Skeletal muscle tissue (tissue), 4 donors: ENCODE data around the gene BCL11B. TPM values are rescaled to one million over a fixed set of nuclear protein-coding genes. Genes with fewer than 3 reads are reported as not detected.

Experiments used
- H3K27ac ChIP-seq: one replicate; pipeline ENCODE4 v1.7.0; 2013; ENCODE audit warnings: mild to moderate bottlenecking, low read depth, low read length, inconsistent platforms
- H3K27me3 ChIP-seq, 3 donors: one replicate each; pipeline ENCODE4 v1.7.0; 2013; ENCODE audit warnings: low read length in 3 of 3; ENCODE audit not compliant: control insufficient read depth in 3 of 3, insufficient read depth in 3 of 3
- H3K36me3 ChIP-seq, 3 donors: one replicate each; pipeline ENCODE4 v1.7.0; 2013; ENCODE audit warnings: low read length in 3 of 3; ENCODE audit not compliant: control insufficient read depth in 3 of 3, insufficient read depth in 3 of 3
- H3K4me1 ChIP-seq, 3 donors: one replicate each; pipeline ENCODE4 v1.7.0; 2013; ENCODE audit warnings: low read length in 3 of 3, mild to moderate bottlenecking in 3 of 3; ENCODE audit not compliant: control insufficient read depth in 3 of 3, insufficient read depth in 3 of 3
- H3K4me3 ChIP-seq, 3 donors: one replicate each; pipeline ENCODE4 v1.7.0; 2013; ENCODE audit warnings: low read length in 3 of 3
- H3K9ac ChIP-seq, 3 donors: one replicate each; pipeline ENCODE4 v1.7.0; 2013; ENCODE audit warnings: low read length in 3 of 3, mild to moderate bottlenecking in 3 of 3, moderate library complexity in 2 of 3, low read depth in 1 of 3
- H3K9me3 ChIP-seq, 3 donors: one replicate each; pipeline ENCODE4 v1.7.0; 2013; ENCODE audit warnings: low read length in 3 of 3; ENCODE audit not compliant: control insufficient read depth in 3 of 3
- total RNA-seq: library from RNA; depleted of rRNA; stranded (reverse); fragments of >200 nt; gene quantifications from one replicate; pipeline ENCODE4 v1.2.3, GENCODE V29; 2014
- donor health status: Osteomylitis.

BCL11B gene
- total RNA-seq, 1 donor from 2014 or later = 1.0 TPM

DNA sequence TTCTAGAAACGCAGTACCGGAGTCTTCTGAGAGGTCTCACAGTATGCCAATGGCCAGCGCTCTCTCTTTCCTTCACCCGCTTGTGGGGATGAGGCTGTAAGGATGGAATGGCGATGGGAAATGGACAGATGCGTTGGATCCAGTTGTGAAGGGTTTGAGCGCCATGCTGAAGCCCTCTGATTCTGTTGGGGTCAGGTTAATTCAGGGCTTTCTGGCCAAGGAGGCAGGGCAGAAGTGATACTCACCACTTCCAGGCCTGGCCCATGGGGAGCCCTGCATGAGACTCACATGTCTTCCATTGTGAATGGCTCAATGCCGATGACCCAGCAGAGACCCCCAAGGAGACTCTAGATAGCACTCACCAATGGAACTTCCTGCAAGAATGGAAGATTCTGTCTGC lies 114.3 kb downstream of the BCL11B start:
- H3K27ac ChIP-seq = no peak overlapping the region
- no peaks in the 10 kb centered on the region for H3K9me3 ChIP-seq
- peaks cover 0 to 10% (median 3%) of the 10 kb centered on the region in 3 donors for H3K27me3 ChIP-seq

GRCh38 chr14:99157246-99157645 lies 114.8 kb downstream of the BCL11B start:
- Histone ChIP-seq H3K4me3 (no peak overlapping the region), H3K9me3 (no peaks in the 10 kb centered on the region), H3K36me3 (no peaks in the 10 kb centered on the region), H3K9ac (no peak overlapping the region), H3K4me1 (peaks cover 9 to 12% (median 12%) of the 10 kb centered on the region in 3 donors), H3K27me3 (peaks cover 0 to 10% (median 3%) of the 10 kb centered on the region in 3 donors), H3K27ac (no peak overlapping the region)

More for the DNA sequence above, 114.3 kb downstream of the BCL11B start:
- H3K36me3 ChIP-seq = no peaks in the 10 kb centered on the region
- H3K9ac ChIP-seq = no peak overlapping the region
- peaks cover 9 to 12% (median 12%) of the 10 kb centered on the region in 3 donors for H3K4me1 ChIP-seq
- no peak overlapping the region for H3K4me3 ChIP-seq

DNA sequence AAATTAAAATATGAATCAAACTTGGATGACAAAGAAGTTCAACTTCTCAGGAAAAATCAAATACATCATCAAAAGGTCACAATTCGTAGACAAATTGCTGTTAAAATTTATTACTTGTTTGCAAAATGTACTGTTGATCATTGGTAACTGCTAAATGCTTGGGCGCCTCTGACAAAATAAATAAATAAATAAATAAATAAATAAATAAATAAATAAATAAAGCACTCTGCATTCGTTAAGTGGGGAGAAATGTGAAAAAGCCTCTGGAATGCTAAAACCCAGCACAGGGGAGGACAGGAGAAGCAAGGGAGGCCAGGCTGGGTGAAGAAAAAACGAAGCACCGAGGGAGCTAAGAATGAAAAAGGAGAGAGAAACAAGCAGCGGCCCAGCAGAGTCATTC lies 115.2 kb downstream of the BCL11B start:
- no peaks in the 10 kb centered on the region for H3K36me3 ChIP-seq
- H3K9ac ChIP-seq = no peak overlapping the region
- no peak overlapping the region for H3K27ac ChIP-seq
- no peak overlapping the region for H3K4me3 ChIP-seq
- peaks cover 0 to 10% (median 3%) of the 10 kb centered on the region in 3 donors for H3K27me3 ChIP-seq
- peaks cover 9 to 12% (median 12%) of the 10 kb centered on the region in 3 donors for H3K4me1 ChIP-seq
- H3K9me3 ChIP-seq = no peaks in the 10 kb centered on the region

DNA sequence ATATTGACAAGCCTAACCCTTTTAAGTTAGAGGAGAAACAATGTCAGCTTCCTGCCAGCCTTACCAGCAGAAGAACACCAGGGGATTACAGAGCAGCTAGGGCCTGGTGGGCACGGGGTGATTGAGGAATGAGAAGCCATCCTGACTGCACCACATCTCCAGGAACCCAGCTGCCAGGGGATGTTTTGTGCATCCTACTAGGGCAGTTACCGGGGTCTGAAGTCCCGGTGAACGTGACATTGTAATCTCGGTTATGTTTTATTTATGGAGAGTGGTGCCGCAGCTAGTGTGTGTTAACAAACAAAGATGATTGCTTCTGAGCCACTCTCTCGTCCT lies 115.9 kb downstream of the BCL11B start:
- H3K36me3 ChIP-seq = no peaks in the 10 kb centered on the region
- no peak overlapping the region for H3K4me3 ChIP-seq
- no peak overlapping the region for H3K27ac ChIP-seq
- peaks cover 9 to 12% (median 12%) of the 10 kb centered on the region in 3 donors for H3K4me1 ChIP-seq
- no peak overlapping the region for H3K9ac ChIP-seq
- H3K9me3 ChIP-seq = no peaks in the 10 kb centered on the region
- peaks cover 0 to 10% (median 3%) of the 10 kb centered on the region in 3 donors for H3K27me3 ChIP-seq

DNA sequence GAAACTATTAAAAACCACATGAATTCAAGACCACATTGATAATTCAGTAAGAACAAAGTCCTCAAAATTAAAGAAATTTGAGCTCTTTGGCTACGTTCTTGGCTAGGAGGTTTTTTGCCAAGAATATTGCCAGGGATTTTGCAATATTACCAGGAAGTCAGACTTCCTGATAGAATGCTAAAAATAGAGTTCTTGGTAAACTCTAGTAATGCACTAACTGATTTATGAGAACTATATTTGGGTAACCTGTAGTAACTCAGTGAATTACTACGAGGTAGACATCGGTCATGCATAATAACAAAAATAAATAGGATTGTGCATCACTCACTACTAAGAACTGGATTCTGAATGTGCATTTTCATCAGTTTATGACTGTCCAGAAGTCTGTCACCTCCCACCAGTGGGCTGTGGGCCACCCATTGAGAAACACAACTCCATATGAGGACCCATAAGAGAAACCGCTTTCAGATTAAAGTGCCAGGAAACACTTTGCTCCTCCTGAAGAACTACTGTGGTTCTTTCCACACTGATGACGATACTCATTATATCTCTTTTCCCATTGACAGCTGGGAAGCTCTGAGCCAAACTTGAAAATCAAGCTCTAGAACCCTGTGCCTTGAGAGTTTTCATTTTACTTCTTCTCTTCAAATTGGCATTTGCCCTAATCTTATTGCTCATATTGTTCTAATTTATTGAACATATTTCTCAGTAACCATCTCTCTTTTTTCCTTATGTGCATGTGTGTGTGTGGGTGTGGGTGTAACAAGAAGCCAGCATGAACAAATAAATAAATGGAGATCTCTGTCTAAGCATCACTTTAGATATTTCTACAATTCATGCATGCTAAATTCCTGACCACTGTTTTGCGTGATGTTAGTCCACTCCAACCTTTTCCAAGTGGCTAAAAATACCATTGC lies 116.6 kb downstream of the BCL11B start:
- Histone ChIP-seq H3K4me1 (peaks cover 9 to 12% (median 12%) of the 10 kb centered on the region in 3 donors), H3K27me3 (peaks cover 3 to 10% (median 4%) of the 10 kb centered on the region in 3 donors), H3K4me3 (no peak overlapping the region), H3K9me3 (no peaks in the 10 kb centered on the region), H3K9ac (no peak overlapping the region), H3K36me3 (no peaks in the 10 kb centered on the region), H3K27ac (no peak overlapping the region)

DNA sequence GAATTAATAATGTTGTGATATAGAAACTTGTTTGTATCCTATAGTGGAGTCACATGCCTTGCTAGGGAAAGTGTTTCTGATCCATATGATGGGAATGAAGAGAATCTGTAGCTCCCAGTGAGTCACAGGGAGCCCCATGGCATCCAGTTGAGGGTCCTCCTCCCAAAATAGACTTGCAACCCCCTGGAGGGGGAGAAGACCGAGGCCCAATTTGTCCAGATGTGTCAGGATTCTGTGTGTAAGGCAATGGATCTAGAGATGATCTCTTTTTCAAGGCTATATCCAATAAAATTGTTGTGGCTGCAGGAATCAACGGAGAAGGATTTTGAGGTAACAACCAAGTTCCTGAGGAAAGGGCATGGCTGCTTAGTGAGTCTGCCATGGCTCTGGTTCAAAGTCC lies 121.8 kb downstream of the BCL11B start:
- Histone ChIP-seq H3K36me3 (no peaks in the 10 kb centered on the region), H3K9ac (no peak overlapping the region), H3K27me3 (peaks cover 8 to 23% (median 20%) of the 10 kb centered on the region in 3 donors), H3K9me3 (no peaks in the 10 kb centered on the region), H3K27ac (no peak overlapping the region), H3K4me1 (peaks cover 0 to under 1% (median under 1%) of the 10 kb centered on the region in 3 donors), H3K4me3 (no peak overlapping the region)

DNA sequence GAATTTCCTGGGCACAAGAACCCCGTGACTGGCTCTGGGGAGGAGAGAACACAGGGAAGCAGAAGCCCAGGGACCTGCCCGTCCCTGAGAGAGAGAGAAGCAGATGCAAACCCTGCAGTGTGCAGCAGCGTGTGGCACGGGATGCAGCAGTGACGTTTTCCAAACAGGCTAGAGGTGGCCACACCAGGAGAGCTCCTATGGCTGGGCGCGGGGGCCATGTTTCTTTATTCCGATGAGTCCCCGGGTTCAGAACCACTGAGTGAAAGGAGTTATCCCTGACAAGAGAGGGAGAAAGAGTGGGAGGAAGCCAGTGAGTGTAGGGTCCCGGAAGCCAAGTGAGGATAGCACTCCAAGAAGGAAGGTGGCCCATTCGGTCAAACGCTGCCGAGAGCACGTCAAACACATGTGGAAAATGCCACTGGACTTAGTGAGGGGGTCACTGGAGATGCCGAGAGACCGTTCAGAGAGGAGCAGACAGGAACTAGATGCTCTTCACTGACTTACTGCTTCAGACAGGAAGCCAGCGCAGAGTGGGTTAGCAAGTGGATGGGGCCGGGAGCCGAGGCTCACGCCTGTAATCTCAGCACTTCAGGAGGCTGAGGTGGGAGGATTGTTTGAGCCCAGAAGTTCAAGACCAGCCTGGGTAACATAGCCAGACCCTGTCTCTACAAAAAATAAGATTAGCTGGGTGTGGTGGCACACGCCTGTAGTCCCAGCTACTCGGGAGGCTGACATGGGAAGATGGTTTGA lies 123.0 kb downstream of the BCL11B start:
- H3K4me3 ChIP-seq = no peak overlapping the region
- H3K27me3 ChIP-seq = peaks cover 8 to 23% (median 20%) of the 10 kb centered on the region in 3 donors
- no peak overlapping the region for H3K27ac ChIP-seq
- H3K36me3 ChIP-seq = no peaks in the 10 kb centered on the region
- H3K9me3 ChIP-seq = no peaks in the 10 kb centered on the region
- no peaks in the 10 kb centered on the region for H3K4me1 ChIP-seq
- no peak overlapping the region for H3K9ac ChIP-seq

DNA sequence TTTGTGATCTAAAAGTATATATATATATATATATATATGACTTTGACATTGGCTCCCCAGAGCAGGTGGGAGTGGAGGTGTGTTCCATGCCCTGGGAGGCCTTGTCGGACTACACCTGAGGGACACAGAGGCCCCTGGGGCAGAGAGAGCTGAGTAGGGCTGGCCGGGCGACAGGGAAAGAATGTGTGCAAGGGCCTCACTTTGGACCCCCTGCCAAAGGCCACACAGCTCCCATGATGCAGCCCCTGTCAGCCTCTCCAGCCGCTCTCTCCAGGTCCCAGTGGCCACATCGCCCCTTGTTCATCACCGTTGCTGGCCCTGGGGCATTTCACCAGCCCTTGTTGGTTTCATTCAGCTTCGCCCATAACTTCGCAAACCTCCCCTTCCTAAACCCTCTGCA lies 123.9 kb downstream of the BCL11B start:
- H3K9ac ChIP-seq = no peak overlapping the region
- H3K27me3 ChIP-seq = peaks cover 8 to 23% (median 20%) of the 10 kb centered on the region in 3 donors
- H3K27ac ChIP-seq = no peak overlapping the region
- no peaks in the 10 kb centered on the region for H3K4me1 ChIP-seq
- no peaks in the 10 kb centered on the region for H3K9me3 ChIP-seq
- no peak overlapping the region for H3K4me3 ChIP-seq
- H3K36me3 ChIP-seq = no peaks in the 10 kb centered on the region

- Histone ChIP-seq H3K27me3 (peaks cover 8 to 23% (median 20%) of the 10 kb centered on the region in 3 donors), H3K4me1 (no peaks in the 10 kb centered on the region)
Measured at GRCh38 chr14:99147366-99147740, 124.6 kb downstream of the BCL11B start.

More at GRCh38 chr14:99147366-99147740, 124.6 kb downstream of the BCL11B start:
- Histone ChIP-seq H3K27ac (no peak overlapping the region), H3K4me3 (no peak overlapping the region), H3K36me3 (no peaks in the 10 kb centered on the region), H3K9ac (no peak overlapping the region), H3K9me3 (no peaks in the 10 kb centered on the region)
